Measurements from ENCODE around the gene SSU72. TPM values are rescaled to one million over a fixed set of nuclear protein-coding genes. Genes with fewer than 3 reads are reported as not detected.
"Not testable (repeated sequence)": the region's sequence is repeated elsewhere in the genome, so short reads cannot be mapped to it uniquely, and the experiment has no call there.

Gene SSU72
- total RNA-seq, 4 donors from 2014 or later, result 102 to 115 (median 109) TPM

- 79% methylated on average over 17 of the region's 17 CpGs for WGBS
- no peak for TF ChIP-seq POLR2AphosphoS5 (IDR thresholded peaks at IDR 0.05)
- H3K36me3 ChIP-seq, result peaks cover 40% of the 10 kb centered on the region
Measured at GRCh38 chr1:1559066-1559465, 15.6 kb downstream of the SSU72 start.

DNA sequence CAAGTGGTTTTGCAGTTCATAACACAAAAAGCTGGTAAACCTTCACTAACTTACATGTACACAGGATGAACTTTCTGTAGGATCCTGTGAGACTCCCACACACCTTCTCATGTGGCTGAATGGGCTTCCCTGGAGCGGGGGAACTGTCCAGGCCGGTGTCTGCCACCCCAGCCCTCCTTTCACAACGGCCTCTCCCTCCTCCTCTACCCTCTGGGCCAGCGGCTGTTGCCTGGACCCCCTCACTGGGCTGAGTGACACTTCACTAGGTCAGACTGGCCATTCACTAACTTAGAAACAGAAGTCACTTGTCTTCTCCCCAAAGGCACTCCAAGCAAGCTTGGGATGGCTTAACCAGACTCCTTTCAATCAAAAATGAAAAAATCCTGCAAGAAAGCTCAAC, 16.1 kb downstream of the SSU72 start:
- H3K27ac ChIP-seq, result no peak overlapping the region
- H3K9me3 ChIP-seq, result no peaks in the 10 kb centered on the region
- H3K4me3 ChIP-seq, result no peak overlapping the region
- H3K27me3 ChIP-seq, result no peaks in the 10 kb centered on the region
- H3K36me3 ChIP-seq, result peaks cover 35% of the 10 kb centered on the region
- 64% methylated on average over 4 of the region's 4 CpGs for WGBS
- no peak for DNase-seq (ENCODE audit: low spot score in 2 of 2)
- H3K4me1 ChIP-seq, result peaks cover 8% of the 10 kb centered on the region
- TF ChIP-seq POLR2AphosphoS5 (IDR thresholded peaks at IDR 0.05), result no peak
- no peak for TF ChIP-seq EP300 (IDR thresholded peaks at IDR 0.05)
- no peak for TF ChIP-seq CTCF (IDR thresholded peaks at IDR 0.05)
- TF ChIP-seq POLR2A (IDR thresholded peaks at IDR 0.05), result no peak

More at GRCh38 chr1:1559066-1559465, 15.6 kb downstream of the SSU72 start:
- H3K27me3 ChIP-seq, result no peaks in the 10 kb centered on the region
- H3K4me1 ChIP-seq, result peaks cover 8% of the 10 kb centered on the region
- H3K4me3 ChIP-seq, result no peak overlapping the region
- no peaks in the 10 kb centered on the region for H3K9me3 ChIP-seq
- DNase-seq (ENCODE audit: low spot score in 2 of 2), result no peak
- no peak overlapping the region for H3K27ac ChIP-seq

DNA sequence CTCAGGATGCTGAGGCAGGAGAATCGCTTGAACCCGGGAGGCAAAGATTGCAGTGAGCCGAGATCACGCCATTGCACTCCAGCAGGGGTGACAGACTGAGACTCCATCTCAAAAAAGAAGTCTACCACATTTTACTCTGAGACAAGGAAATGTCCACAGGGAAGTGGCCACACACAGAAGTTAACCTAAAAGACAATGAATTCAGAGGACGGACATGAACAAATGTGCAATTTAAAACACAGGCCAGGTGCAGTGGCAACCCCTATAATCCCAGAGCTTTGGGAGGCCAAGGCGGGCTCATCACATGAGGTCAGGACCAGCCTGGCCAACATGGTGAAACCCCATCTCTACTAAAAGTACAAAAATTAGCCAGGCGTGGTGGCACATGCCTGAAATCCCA, 17.0 kb downstream of the SSU72 start:
- 93% methylated on average over 7 of the region's 7 CpGs for WGBS
- not testable (repeated sequence) for H3K27me3 ChIP-seq; H3K27ac ChIP-seq; DNase-seq (ENCODE audit: low spot score in 2 of 2); H3K4me1 ChIP-seq; H3K4me3 ChIP-seq; H3K9me3 ChIP-seq
- H3K36me3 ChIP-seq, result peaks cover 26% of the 10 kb centered on the region

- not testable (repeated sequence) for H3K4me3 ChIP-seq; DNase-seq (ENCODE audit: low spot score in 2 of 2); H3K27me3 ChIP-seq; H3K27ac ChIP-seq; H3K9me3 ChIP-seq; H3K4me1 ChIP-seq
- WGBS, result 90% methylated on average over 11 of the region's 11 CpGs
- H3K36me3 ChIP-seq, result peaks cover 19% of the 10 kb centered on the region
Measured at GRCh38 chr1:1556961-1557360, 17.7 kb downstream of the SSU72 start.

- 83% methylated on average over 2 of the region's 6 CpGs for WGBS
- Histone ChIP-seq H3K27ac (no peak overlapping the region), H3K4me3 (no peak overlapping the region), H3K36me3 (peaks cover 14% of the 10 kb centered on the region), H3K27me3 (no peaks in the 10 kb centered on the region), H3K9me3 (no peaks in the 10 kb centered on the region), H3K4me1 (peaks cover 8% of the 10 kb centered on the region)
- no peak for TF ChIP-seq POLR2A (IDR thresholded peaks at IDR 0.05)
- no peak for TF ChIP-seq CTCF (IDR thresholded peaks at IDR 0.05)
- TF ChIP-seq EP300 (IDR thresholded peaks at IDR 0.05), result no peak
- TF ChIP-seq POLR2AphosphoS5 (IDR thresholded peaks at IDR 0.05), result no peak
- DNase-seq (ENCODE audit: low spot score in 2 of 2), result no peak
Measured at GRCh38 chr1:1556505-1556904, 18.2 kb downstream of the SSU72 start.

GRCh38 chr1:1554926-1555915, 19.4 kb downstream of the SSU72 start:
- H3K27me3 ChIP-seq, result no peaks in the 10 kb centered on the region
- WGBS, result 74% methylated on average over 27 of the region's 31 CpGs
- H3K4me3 ChIP-seq, result no peak overlapping the region
- no peak for TF ChIP-seq EP300 (IDR thresholded peaks at IDR 0.05)
- no peak for TF ChIP-seq POLR2AphosphoS5 (IDR thresholded peaks at IDR 0.05)
- no peak for TF ChIP-seq POLR2A (IDR thresholded peaks at IDR 0.05)
- TF ChIP-seq CTCF (IDR thresholded peaks at IDR 0.05), result no peak
- peaks cover 4% of the 10 kb centered on the region for H3K36me3 ChIP-seq
- peaks cover 19% of the 10 kb centered on the region for H3K4me1 ChIP-seq
- DNase-seq (ENCODE audit: low spot score in 2 of 2), result no peak
- H3K27ac ChIP-seq, result no peak overlapping the region
- H3K9me3 ChIP-seq, result no peaks in the 10 kb centered on the region
